ENCODE data around the gene SLC5A5. TPM values are rescaled to one million over a fixed set of nuclear protein-coding genes. Genes with fewer than 3 reads are reported as not detected.
"Not testable (repeated sequence)": the region's sequence is repeated elsewhere in the genome, so short reads cannot be mapped to it uniquely, and the experiment has no call there.

The SLC5A5 gene
- total RNA-seq, 1 donor from 2014 or later: not detected

DNA sequence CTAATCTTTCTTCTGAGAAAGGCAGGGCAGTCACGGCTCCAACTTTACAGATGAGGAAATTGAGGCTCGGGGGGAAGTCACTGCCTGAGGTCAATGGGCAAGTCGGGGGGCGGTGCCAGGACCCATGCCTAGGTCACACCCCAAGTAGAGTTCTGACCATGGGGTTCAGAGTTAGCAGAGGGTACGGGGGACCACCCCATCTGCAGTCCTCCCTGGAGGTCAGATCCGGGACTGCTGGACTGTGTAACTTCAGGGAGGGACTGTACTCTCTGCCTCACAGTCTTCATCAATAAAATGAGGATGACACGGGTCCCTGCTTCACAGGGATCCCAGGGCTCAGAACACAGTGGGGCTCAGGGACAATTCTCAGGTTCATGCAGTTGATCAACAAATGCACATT is 7.7 kb downstream of the SLC5A5 start:
- Histone ChIP-seq H3K4me1 (no peaks in the 10 kb centered on the region), H3K27me3 (peaks cover 3% of the 10 kb centered on the region), H3K9me3 (no peaks in the 10 kb centered on the region), H3K27ac (no peak overlapping the region), H3K4me3 (no peak overlapping the region), H3K36me3 (no peaks in the 10 kb centered on the region)
- TF ChIP-seq CTCF (IDR thresholded peaks at IDR 0.05): no peak
- DNase-seq (ENCODE audit: low spot score in 2 of 2): no peak
- intact Hi-C loops (cut with DNase I): no loop called here

GRCh38 chr19:17881701-17882100 is 10.0 kb downstream of the SLC5A5 start:
- H3K27me3 ChIP-seq: no peaks in the 10 kb centered on the region
- intact Hi-C loops (cut with DNase I): no loop called here
- H3K4me3 ChIP-seq: no peak overlapping the region
- H3K4me1 ChIP-seq: no peaks in the 10 kb centered on the region
- no peak overlapping the region for H3K27ac ChIP-seq
- no peaks in the 10 kb centered on the region for H3K9me3 ChIP-seq
- no peak for DNase-seq (ENCODE audit: low spot score in 2 of 2)
- TF ChIP-seq CTCF (IDR thresholded peaks at IDR 0.05): no peak
- H3K36me3 ChIP-seq: no peaks in the 10 kb centered on the region

- no peak overlapping the region for H3K4me3 ChIP-seq
- H3K36me3 ChIP-seq: no peaks in the 10 kb centered on the region
- no peak overlapping the region for H3K27ac ChIP-seq
- intact Hi-C loops (cut with DNase I): no loop called here
- H3K4me1 ChIP-seq: no peaks in the 10 kb centered on the region
- no peaks in the 10 kb centered on the region for H3K27me3 ChIP-seq
- no peak for DNase-seq (ENCODE audit: low spot score in 2 of 2)
- no peaks in the 10 kb centered on the region for H3K9me3 ChIP-seq
- no peak for TF ChIP-seq CTCF (IDR thresholded peaks at IDR 0.05)
Observed at GRCh38 chr19:17883627-17884410, 12.1 kb downstream of the SLC5A5 start.

DNA sequence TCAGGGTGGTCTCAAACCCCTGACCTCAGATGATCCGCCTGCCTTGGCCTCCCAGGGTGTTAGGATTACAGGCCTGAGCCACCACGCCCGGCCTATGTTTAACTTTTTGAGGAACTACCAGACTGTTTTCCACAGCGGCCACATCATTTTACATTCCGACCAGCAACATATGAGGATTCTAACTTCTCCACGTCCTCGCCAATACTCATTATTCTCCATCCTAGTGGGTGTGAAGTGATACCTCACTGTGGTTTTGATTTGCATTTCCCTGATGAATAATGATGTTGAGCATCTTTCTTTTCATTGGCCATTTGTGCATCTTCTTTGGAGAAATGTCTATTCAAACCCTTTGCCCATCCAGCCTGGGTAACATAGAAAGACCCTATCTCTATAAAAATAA is 14.8 kb downstream of the SLC5A5 start:
- TF ChIP-seq CTCF (IDR thresholded peaks at IDR 0.05): no peak
- no peaks in the 10 kb centered on the region for H3K36me3 ChIP-seq
- no peaks in the 10 kb centered on the region for H3K27me3 ChIP-seq
- no peak overlapping the region for H3K4me3 ChIP-seq
- no peaks in the 10 kb centered on the region for H3K4me1 ChIP-seq
- no peak for DNase-seq (ENCODE audit: low spot score in 2 of 2)
- H3K27ac ChIP-seq: no peak overlapping the region
- intact Hi-C loops (cut with DNase I): no loop called here
- no peaks in the 10 kb centered on the region for H3K9me3 ChIP-seq

GRCh38 chr19:17887221-17887620 is 15.5 kb downstream of the SLC5A5 start:
- H3K9me3 ChIP-seq; intact Hi-C loops (cut with DNase I); H3K36me3 ChIP-seq; H3K4me1 ChIP-seq; DNase-seq (ENCODE audit: low spot score in 2 of 2); H3K27ac ChIP-seq; H3K27me3 ChIP-seq; H3K4me3 ChIP-seq: not testable (repeated sequence)

- TF ChIP-seq CTCF (IDR thresholded peaks at IDR 0.05): no peak
- Histone ChIP-seq H3K9me3 (no peaks in the 10 kb centered on the region), H3K4me1 (no peaks in the 10 kb centered on the region), H3K36me3 (no peaks in the 10 kb centered on the region), H3K27ac (no peak overlapping the region), H3K4me3 (no peak overlapping the region), H3K27me3 (no peaks in the 10 kb centered on the region)
- DNase-seq (ENCODE audit: low spot score in 2 of 2): no peak
- intact Hi-C loops (cut with DNase I): no loop called here
Observed at GRCh38 chr19:17888260-17888659, 16.5 kb downstream of the SLC5A5 start.

Measured in ascending aorta (tissue), 2 donors.